Fibroblast of skin of left quadriceps (primary cell): ENCODE results near the gene GALNS.

Experiments
- DNase-seq, 2 experiments: peaks; one replicate each; pipeline ENCODE4 v3.0.0-alpha.2; 2013; ENCODE audit warnings: low read depth in 2 of 2

GALNS gene

DNA sequence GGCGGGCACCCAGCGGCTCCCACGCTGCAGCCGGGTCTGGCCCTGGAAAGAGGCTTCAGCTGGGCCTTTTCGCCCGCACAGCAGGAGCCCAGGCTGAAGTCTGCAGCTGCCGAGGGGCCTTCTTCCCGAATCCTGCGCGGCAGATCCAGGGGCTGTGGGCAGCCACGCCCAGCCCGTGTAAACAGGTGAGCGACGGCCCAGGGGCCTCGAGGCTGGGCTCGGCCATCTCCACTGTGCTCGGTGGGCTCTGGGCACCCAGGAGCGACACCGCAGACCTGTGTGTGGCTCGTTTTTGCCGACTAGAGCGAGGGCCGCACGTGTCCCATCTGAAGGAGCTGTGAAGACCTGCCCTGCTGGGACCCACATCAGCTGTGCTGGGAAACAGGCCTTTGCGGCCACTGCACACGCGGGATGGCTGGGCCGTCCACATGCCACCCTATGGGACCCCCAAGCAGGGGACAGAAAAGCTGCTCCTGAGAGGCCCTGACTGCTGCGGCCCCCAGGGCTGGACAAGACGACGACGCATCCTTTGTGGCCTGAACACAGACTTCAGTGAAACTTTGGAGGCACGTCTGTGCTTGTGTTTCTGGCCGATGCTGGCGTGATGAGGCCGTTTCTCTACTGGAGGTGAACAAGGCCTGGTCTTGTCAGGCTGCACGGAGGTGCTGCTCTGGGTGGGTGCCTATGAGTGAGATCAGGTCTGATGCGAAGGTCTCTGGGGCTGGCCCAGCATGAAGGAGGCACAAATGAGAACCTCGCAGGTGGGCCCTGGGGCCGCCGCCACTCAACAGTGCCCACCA lies 39.8 kb downstream of the GALNS start:
- no peak for DNase-seq

DNA sequence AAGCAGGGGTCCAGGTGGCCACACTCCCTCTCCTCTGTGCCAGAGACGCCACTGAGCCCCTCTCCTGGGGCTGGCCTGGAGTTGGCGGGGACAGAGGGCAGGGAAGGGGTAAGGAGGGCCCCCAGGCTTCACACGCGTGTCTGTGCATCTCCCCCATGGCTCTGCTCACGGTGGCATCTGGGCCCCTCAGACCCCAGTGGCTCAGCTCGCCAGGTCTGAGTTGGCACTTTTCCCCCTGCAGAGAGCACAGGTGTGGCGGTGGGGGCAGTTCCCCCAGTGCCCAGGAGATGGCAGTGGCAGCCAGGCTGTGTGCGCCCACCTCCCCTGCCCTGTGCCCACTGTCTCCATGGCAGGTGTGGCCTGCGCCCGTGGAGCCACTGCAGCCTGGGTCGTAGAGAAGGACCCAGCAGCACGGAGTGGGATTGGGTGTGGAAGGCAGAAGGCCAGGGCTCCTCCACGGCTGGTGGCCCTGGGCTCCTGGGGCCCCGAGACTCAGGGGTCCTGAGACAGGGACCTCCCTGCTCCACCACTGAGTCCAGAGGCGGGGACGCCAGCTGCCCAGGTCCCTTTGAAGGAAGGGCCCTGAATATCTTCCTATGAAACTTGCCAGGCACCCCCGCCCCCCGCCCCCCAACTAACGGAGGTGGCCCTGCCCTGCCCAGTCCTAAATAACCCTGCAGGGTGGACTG lies 40.7 kb downstream of the GALNS start:
- DNase-seq, result no peak

DNA sequence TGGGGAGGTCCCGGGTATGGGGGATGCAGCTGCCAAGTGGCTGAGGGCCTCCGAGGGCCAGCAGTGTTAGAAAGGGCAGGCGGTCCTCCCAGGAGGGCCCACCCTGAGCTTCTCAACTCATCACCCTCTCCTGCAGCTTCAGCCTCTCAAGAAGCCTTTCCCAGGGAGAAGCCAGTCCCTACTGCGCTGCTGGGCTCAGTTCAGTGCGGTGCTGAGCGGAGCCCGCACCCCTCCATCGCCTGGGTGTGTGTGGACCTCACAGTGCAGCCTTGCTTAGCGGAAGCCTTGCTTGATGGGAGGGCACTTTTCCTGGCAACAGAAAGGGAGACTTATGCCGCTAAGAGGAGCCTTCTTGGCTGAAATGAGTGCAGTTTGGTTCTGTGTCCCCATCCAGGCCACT lies 41.5 kb downstream of the GALNS start:
- DNase-seq, result no peak

DNA sequence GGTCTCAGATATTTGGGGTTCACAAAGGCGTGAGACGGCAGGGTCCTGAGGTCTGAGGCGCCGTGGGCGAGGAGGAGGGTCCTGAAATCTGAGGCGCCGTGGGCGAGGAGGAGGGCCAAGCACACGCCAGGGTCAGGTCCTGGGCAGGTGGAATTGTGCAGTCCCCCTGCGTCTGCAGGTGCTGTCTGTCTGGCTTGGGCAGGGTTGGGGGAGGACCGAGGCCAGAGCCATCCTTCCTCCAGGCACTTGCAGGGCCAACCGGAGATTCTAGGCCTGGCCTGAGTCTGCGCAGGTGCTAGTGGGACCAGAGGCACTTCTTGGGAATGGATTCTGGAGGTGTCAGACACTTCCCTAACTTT lies 42.6 kb downstream of the GALNS start:
- no peak for DNase-seq

DNA sequence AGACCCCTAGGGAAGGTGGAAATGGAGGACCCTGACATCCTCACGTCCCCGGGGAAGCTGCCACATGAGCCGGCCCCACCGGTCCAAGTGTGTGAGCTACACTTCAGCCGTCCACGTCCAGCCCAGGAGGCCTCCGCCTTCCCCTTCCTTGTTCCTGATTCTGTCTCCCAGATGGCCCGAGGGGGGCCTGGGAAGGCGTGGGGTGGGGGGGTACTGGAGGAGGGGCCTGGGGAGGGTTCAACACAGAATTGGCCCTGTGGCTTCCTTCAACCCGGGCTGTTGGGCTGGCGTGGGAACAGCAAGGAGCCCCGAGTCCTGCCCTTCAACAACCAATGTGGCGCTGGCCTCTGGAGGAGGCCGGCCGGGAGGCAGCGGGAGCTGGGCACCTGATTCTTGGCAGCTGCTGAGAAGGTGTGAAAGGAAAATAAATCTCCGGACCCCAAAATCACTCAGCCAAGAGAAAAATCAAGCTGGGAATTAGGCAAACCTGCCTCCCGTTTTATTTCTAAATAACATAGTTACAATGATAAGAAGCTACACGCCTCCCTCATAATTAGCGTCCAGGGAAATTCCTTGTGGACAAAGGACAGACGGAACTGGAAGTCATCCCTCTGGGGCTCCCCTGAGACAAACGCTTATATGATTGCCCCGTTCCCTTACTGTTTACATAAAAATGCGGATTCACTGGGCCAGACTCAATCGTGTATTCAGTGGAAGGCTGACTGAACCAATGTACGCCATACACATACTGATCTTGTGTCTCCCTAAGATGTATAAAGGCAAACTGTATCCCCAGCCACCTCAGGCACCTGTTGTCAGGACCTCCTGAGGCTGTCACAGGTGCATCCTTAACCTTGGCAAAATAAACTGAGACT lies 43.2 kb downstream of the GALNS start:
- no peak for DNase-seq

DNA sequence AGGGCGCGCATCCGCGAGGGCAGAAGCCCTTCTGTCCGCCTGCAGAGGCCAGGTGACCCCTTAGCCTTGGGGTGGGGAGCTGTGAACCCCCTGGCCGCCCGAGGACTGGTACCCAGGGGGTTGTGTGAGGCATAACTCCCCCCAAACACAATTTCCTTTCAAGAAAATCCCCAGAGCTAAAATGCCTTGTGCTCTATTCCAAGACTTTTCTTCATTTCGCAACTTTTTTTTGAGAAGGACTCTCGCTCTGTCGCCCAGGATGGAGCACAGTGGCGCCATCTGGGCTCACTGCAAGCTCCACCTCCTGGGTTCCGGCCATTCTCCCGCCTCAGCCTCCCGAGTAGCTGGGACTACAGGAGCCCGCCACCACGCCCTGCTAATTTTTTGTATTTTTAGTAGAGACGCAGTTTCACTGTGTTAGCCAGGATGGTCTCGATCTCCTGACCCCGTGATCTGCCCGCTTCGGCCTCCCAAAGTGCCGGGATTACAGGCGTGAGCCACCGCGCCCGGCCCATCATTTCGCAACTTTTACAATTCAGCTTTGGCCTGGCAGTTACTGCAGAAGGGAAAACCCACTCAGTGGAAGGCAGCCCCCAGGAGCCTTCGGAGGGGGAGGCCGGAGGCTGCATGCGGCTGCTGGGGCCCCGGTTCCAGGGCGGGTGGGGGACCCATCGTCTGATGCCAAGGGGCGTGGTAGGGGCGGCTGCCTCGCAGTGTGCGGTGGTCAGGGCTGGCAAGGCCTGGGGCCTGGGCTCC lies 44.1 kb downstream of the GALNS start:
- no peak for DNase-seq

DNA sequence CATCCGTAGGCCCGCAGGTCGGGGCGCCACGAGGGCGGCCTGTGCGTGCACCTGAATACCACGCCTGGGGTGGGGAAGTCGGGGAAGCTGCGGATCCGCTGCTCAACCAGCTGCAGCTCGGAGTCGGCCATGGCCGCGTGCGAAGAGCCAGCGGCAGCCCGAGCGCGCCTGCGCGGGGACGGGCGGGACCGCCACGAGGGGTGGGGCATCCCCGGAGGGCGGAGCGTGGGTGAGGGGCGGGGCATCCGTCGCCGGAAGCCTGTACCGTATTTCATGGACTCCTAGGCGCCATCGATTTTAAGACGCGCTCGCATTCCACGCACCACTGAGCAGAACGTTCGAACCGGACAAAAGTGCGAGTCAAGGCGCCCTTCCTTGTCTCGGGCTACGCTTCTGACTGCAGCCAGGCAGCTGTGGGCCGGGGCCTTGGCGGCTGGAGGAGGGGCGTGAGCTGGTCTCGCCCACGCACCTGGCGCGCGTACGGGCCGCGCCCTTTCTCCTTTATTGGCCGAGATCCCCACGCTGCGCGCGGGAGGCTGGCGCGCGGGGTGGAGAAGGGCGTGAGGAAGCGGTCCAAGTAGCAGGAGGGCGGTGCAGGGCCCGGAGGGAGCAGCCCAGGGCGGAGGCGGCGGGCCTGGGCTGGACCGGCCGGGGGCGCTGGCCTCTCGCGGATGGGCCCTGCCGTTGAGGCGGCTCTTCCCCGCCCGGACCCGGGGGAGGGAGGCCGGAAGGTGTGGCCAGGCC lies 44.8 kb downstream of the GALNS start, which contains the start of gene APRT:
Gene APRT (minus strand): TSS at position 160 of the 744 bp plus-strand sequence. CDS start 29 bp downstream, at position 131.
- DNase-seq, result peak; percentile 82 to 84

DNA sequence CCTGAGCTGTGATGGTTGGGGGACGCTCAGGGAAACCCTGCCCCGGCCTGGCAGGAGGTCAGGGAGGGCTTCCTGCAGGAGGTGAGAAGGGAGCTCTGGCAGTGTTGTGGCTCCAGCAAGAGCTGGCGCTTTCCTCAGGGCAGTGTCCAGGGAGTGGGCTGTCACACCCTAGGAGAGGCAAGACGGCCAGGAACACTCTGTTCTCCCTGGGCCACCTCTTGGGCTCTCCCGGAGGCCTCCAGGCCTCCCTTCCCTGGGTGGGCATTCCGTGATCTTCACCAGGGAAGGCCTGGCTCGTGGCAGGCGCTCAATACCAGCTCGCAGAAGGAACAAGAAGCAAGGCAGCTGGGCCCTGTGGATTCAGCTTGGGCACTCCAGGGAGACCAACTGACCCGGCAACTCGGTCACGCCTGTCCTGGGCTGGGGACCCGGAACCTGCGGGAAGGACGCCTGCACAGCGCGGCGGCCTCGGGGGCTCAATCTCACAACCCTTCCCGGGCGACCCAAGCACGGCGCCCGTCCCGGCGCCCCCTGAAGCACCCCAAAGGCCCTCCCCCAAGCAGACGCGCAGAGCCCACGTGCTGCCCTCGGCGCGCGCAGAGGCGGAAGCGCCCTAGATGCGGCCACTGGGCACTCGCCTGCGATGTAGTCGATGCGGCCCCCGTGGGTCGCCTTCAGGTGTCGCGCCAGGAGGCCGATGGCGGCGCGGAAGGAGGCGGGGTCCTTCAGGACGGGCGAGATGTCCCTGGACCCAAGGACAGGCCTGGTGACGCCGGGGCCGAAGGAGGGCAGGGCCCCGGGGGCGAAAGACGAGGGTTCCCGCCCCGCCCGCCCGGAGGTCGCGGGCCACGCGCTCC lies 45.6 kb downstream of the GALNS start:
- peak; percentile 53 to 61 for DNase-seq

DNA sequence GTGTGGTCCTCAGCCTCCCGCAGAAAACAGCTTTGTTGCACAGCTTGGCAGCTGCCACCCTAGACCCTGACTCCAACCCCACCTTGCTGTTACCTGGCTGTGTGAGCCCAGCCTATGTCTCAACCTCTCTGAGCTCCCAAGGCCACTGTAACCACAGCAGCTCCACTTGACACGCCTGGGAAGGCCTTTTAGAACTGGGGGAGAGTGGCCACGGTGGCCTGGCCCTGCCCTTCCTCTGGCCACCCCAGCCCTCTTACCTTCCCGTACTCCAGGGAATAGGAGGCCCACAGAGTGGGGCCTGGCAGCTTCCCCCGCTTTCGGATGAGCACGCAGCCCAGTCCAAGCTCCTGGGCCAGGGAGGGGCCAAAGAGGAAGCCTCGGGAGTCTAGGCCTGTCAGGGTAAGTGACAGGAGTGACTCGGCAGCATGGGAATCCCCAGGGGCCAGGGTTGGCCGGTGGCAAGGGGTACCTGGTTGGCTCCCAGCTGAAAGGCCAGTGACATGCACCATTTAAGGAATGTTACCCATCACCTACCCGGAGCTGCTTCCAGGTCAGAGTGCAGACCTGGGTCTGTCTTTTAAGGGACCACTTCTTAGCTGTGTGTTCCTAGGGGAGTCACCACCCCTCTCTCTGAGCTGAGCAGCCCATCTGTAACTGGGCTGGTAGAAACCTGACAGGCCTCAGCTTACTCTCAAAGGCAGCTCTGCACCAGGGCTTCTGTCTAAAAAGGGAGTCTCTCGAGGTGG lies 46.4 kb downstream of the GALNS start:
- DNase-seq, result no peak

DNA sequence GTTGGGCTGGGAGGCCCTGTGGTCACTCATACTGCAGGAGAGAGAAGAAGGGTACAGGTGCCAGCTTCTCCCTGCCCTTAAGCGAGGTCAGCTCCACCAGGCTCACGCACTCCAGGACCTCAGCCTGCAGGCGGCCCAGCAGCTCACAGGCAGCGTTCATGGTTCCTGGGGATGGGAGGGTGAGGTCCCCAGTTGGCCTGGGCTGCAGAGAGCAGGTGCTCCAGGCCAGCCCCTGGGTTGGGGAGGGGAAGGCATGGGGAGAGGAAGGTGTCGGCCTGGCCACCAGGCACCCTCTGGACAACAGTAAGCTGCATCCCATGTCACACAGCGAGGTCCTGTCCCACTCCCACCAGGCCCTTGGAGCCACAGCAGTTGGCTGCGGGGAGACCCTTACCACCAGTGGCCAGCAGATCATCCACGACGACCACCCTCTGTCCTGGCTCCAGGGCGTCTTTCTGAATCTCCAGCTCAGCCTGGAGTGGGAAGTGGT lies 47.0 kb downstream of the GALNS start:
- DNase-seq, result no peak

DNA sequence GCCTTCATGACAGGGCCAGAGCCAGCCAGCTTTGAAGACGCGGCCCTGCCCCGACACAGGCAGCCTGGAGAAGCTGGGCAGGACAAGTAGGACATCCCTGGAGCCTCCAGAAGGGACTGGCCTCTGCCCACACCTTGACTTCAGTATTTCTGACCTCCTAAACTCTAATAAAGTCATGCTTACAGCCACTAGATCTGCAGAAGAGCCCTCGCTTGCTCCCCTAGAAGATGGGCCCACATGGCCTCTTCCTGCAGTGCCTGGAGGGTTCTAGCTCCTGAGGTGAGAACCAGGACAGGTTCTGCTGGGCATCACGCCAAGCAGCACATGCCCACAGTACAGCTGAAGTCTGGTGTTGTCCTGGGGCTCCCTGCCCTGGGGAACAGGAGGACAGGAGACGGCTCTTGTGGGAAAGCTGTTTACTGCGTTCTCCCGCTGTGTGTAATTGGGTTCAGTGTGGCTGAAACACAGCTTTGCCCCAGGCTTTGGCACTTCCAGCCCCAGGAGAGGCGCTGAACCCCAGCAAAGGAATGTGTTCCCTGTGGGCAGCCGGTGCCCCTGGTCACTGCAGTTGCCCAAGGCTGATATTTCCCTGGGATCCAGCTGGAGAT lies 47.6 kb downstream of the GALNS start:
- DNase-seq, result no peak

DNA sequence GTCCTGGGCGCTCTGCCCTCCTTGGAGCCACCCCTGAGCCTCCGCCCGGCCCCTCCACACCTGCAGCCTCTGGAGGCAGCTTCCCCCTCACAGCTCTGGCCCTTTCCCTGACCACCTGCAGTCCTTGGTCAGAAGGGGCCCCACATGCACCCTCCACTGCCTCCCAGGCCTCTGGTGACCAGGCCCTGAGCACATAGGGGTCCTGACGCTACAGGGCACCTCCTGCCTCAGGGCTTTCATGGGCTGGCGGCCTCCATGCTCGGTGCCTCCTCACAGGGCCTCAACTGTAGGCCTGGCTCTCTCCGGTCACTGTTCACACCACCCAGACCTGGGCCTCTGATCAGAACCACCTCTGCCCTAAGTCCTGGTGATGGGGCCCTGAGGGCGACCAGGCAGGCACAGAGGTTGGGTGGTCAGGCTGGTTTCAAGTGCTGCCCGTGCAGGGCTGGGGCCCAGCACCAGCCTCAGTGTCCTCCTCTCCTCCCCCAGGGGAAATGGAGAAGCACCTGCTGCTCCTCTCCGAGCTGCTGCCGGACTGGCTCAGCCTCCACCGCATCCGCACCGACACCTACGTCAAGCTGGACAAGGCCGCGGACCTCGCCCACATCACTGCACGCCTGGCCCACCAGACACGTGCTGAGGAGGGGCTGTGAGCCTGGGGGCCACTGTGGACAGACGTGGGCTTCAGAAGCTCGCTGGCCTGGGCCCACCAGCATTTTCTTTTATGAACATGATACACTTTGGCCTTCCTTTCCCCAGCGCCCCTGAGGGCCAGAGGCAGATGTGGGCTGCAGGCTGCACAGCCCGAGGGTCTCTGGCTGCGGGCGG lies 48.9 kb downstream of the GALNS start:
- DNase-seq, result no peak

DNA sequence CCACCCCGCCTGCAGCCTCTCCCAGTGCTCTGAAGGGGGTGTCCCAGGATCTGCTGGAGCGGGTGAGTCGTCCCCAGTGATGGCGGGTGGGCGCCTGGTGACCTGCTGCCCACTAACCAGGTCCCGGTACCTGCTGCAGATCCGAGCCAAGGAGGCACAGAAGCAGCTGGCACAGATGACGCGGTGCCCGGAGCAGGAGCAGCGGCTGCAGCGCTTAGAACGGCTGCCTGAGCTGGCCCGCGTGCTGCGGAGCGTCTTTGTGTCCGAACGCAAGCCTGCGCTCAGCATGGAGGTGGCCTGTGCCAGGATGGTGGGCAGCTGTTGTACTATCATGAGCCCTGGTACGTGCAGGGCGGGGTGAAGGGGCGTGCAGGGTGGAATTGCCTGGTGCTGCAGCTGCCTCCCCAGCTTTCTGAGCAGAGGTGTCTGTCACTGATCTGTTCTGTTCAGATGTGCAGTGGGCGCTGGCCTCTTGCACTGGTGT lies 49.6 kb downstream of the GALNS start:
- no peak for DNase-seq

DNA sequence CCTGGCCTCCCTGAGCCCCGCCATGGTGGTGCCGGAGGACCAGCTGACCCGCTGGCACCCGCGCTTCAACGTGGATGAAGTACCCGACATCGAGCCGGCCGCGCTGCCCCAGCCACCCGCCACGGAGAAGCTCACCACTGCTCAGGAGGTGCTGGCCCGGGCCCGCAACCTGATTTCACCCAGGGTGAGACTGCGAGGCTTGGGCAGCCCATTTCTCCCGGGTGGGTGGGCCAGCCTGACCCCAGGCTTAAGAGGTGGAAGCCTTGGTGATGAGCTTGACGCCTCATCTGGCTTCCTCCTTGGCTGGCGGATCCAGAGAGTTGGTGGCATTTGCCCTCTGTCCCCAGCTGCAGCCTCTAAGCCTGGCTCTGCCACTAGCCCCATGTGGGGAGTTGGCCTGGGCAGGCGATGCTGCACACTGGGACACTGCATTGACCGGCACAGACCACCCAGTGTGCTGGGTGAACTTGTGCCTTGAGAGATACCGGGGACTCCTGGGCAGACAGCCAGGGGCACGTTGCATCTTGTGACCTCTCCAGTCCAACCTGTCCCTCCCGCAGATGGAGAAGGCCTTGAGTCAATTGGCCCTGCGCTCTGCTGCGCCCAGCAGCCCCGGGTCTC lies 50.1 kb downstream of the GALNS start:
- no peak for DNase-seq

DNA sequence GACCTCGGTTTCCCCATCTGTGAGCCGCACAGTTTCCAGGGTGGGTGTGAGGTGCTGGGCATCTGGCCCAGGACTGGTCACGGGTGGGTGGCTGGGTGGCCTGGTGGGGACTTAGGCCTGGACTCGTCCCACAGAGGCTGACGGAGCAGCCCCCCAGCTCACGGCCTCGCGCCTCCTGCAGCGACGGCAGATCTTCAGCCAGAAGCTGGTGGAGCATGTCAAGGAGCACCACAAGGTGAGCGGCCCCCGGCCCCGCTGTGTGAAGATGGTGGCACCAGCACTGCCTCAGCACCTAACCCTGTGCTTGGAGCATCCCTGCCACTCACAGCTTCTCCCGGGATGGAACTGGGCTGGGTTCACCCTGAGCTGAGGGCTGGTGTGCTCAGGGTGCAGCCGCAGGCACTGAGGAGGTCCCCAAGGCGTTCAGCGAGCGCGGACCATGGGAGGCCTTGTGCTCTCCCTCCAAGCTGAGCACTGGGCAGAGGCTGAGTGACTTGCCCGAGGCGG lies 50.8 kb downstream of the GALNS start:
- DNase-seq, result no peak

DNA sequence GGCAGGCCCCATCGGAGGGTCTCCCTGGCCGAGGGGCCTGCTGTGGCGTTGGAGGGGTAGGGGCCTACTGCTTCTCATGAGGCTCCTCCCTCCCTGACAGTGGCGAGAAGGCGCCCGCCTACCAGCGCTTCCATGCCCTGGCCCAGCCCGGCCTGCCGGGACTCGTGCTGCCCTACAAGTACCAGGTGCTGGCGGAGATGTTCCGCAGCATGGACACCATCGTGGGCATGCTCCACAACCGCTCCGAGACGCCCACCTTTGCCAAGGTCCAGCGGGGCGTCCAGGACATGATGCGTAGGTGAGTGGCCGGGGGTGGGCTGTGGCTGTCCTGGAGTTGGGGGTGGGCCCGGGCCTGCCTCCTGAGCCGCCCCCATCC lies 51.4 kb downstream of the GALNS start:
- no peak for DNase-seq
